Body of pancreas (tissue), 4 donors: ENCODE results near the gene TBX4. TPM values are rescaled to one million over a fixed set of nuclear protein-coding genes. Genes with fewer than 3 reads are reported as not detected.

Experiments
- ATAC-seq: fragments of 150-250 bp; one replicate; pipeline ENCODE4 v1.9.1; 2016
- DNase-seq, 4 donors: peaks; one replicate each; pipeline ENCODE4 v3.0.0-alpha.2; 2019
- H3K27ac ChIP-seq, 4 donors: fragments of 200-600 bp; sonication (generic); 1 replicate in 3 of 4; 2 replicates in 1 of 4; pipeline versions ENCODE4 v1.5.1 to v1.6.1; 2016 to 2019; ENCODE audit warnings: mild to moderate bottlenecking in 1 of 4, mixed read lengths in 1 of 4, moderate library complexity in 1 of 4
- H3K27me3 ChIP-seq, 2 donors: fragments of 200-600 bp; sonication (generic); one replicate each; pipeline ENCODE4 v1.6.0; 2016; ENCODE audit warnings: mild to moderate bottlenecking in 1 of 2
- H3K36me3 ChIP-seq, 2 donors: fragments of 200-600 bp; sonication (generic); replicated peaks in 1 of 2; 2 replicates each; pipeline ENCODE4 v1.5.1; 2016; ENCODE audit warnings: low read depth in 2 of 2; ENCODE audit not compliant: insufficient read depth in 1 of 2
- H3K4me1 ChIP-seq: fragments of 200-600 bp; sonication (generic); one replicate; pipeline ENCODE4 v1.6.0; 2016
- H3K4me3 ChIP-seq, 2 donors: fragments of 200-600 bp; sonication (generic); 1 replicate in 1 of 2; 2 replicates in 1 of 2; pipeline ENCODE4 v1.5.1; 2016 to 2019
- H3K9me3 ChIP-seq, 3 donors: fragments of 200-600 bp; sonication (generic); 1 replicate in 2 of 3; 2 replicates in 1 of 3; pipeline ENCODE4 v1.5.1; 2016
- POLR2A ChIP-seq, 3 donors: fragments of 450-650 bp; IDR thresholded peaks; one replicate each; pipeline ENCODE4 v1.6.1; 2016; ENCODE audit warnings: antibody characterized with exemption in 3 of 3, mild to moderate bottlenecking in 2 of 3
- WGBS, 2 donors: methylation state at CpG; one replicate each; pipeline ENCODE4 v1.1.5; 2017; 5-methylcytosine and 5-hydroxymethylcytosine counted together
- intact Hi-C: fragments of 100-400 bp; cut with DNase I; formaldehyde crosslinking; loops from one replicate; pipeline ENCODE4 v1.15.1; 2023
- total RNA-seq, 2 donors: library from RNA; depleted of rRNA; stranded (reverse); fragments of >200 nt; gene quantifications; one replicate each; pipeline ENCODE4 v1.1.0, GENCODE V29; 2016
- TF ChIP-seq, protein P1 (sequence below), 7 experiments: fragments of 450-650 bp in 4 of 7; fragments of 200-600 bp in 3 of 7; sonication (generic) in 3 of 7; IDR thresholded peaks; one replicate each; pipeline ENCODE4 v1.5.1; 2016 to 2019; ENCODE audit warnings: antibody characterized with exemption in 7 of 7

The TBX4 gene
- total RNA-seq, 2 donors from 2014 or later: not detected

DNA sequence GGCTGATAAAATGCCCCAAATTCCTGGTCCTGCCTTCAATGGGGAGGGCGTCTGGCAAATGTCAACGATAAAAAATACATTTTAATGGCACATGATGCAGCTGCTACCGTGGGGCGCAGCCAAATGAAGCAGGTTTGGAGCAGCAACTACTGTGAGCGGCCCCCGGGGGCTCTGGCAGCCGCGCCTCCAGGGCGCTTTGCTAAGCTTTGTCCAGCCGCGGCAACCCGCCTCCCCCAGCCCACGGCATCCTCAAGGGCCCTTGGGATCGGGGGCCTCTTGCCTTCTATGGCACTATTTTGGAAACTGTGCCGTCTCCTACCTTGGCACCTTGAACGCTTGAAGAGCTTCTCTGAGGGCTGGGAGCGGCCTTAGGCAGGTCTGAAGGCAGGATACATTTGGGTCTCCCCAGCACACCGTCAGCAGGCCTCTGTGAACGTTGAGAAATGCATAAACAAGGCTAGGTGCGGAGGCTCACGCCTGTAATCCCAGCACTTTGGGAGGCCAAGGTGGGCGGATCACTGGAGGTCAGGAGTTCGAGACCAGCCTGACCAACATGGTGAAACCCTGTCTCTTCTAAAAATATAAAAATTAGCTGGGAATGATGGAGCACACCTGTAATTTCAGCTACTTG is 25.1 kb downstream of the TBX4 start:
- H3K27me3 ChIP-seq: peaks cover 0 to 5% of the 10 kb centered on the region in 2 donors
- 54 to 71% methylated on average over 13 to 23 of the region's 23 CpGs for WGBS, 2 donors
- H3K4me1 ChIP-seq: no peaks in the 10 kb centered on the region
- ATAC-seq (no peak), DNase-seq (peak in 1 of 4 donors; percentile 5)
- no peaks in the 10 kb centered on the region for H3K36me3 ChIP-seq
- no peak overlapping the region for H3K4me3 ChIP-seq
- H3K27ac ChIP-seq: no peak overlapping the region
- no peak for TF ChIP-seq POLR2A (IDR thresholded peaks at IDR 0.05)
- TF ChIP-seq, protein P1, sequence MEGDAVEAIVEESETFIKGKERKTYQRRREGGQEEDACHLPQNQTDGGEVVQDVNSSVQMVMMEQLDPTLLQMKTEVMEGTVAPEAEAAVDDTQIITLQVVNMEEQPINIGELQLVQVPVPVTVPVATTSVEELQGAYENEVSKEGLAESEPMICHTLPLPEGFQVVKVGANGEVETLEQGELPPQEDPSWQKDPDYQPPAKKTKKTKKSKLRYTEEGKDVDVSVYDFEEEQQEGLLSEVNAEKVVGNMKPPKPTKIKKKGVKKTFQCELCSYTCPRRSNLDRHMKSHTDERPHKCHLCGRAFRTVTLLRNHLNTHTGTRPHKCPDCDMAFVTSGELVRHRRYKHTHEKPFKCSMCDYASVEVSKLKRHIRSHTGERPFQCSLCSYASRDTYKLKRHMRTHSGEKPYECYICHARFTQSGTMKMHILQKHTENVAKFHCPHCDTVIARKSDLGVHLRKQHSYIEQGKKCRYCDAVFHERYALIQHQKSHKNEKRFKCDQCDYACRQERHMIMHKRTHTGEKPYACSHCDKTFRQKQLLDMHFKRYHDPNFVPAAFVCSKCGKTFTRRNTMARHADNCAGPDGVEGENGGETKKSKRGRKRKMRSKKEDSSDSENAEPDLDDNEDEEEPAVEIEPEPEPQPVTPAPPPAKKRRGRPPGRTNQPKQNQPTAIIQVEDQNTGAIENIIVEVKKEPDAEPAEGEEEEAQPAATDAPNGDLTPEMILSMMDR (IDR thresholded peaks at IDR 0.05): no peak
- H3K9me3 ChIP-seq: no peaks in the 10 kb centered on the region
- intact Hi-C loops: no loop called here

- DNase-seq (peak in 1 of 4 donors; percentile 3), ATAC-seq (no peak)
- intact Hi-C loops: no loop called here
- Histone ChIP-seq H3K27ac (no peak overlapping the region), H3K4me3 (no peak overlapping the region), H3K4me1 (no peaks in the 10 kb centered on the region), H3K27me3 (peaks cover 0 to 5% of the 10 kb centered on the region in 2 donors), H3K36me3 (no peaks in the 10 kb centered on the region), H3K9me3 (no peaks in the 10 kb centered on the region)
- 87 to 88% methylated on average over 8 to 9 of the region's 9 CpGs for WGBS, 2 donors
- TF ChIP-seq POLR2A (IDR thresholded peaks at IDR 0.05): no peak
- TF ChIP-seq, protein P1 (IDR thresholded peaks at IDR 0.05): no peak
These were observed 26.0 kb downstream of the TBX4 start for GRCh38 chr17:61478026-61478789.

DNA sequence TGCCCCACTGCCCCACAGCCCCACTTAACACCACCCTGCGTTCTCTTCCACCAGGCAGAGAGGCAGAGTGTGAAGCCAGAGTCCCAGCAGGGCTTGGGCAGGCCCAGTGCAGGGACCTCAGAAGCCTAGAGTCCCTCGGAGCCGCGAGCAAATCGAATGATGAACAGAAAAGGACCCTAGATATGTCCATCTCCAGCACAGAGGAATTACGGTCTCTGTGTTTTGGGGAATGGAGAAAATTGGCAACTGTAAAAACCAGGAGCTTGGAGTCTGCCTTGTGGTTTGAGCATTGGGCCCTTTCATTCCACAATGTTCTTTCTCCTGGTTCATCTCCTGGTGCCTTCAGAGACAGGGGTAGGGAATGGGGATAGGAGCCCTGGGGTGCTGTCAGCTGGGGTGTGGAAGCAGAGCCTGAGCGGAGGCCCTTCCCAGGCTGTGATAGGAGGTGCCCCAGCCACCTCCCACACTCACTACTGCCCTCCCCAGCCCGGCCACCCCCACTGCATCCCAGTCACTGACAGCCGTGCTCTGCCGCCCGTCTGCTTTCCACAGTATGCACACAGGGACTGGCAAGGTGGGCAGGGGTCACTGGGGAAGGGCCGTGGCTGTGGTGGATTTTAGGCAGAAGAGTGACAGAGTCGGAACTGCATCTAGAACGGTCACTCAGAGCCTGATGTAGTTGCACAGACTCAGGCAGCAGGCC is 26.7 kb downstream of the TBX4 start:
- H3K9me3 ChIP-seq: no peaks in the 10 kb centered on the region
- H3K4me1 ChIP-seq: no peaks in the 10 kb centered on the region
- DNase-seq (peak in 1 of 4 donors; percentile 5), ATAC-seq (no peak)
- 76% methylated on average over 14 of the region's 14 CpGs for WGBS, 2 donors
- TF ChIP-seq POLR2A (IDR thresholded peaks at IDR 0.05): no peak
- TF ChIP-seq, protein P1 (IDR thresholded peaks at IDR 0.05): no peak
- H3K27me3 ChIP-seq: peaks cover 0 to 5% of the 10 kb centered on the region in 2 donors
- no peak overlapping the region for H3K4me3 ChIP-seq
- H3K36me3 ChIP-seq: no peaks in the 10 kb centered on the region
- intact Hi-C loops: no loop called here
- no peak overlapping the region for H3K27ac ChIP-seq

DNA sequence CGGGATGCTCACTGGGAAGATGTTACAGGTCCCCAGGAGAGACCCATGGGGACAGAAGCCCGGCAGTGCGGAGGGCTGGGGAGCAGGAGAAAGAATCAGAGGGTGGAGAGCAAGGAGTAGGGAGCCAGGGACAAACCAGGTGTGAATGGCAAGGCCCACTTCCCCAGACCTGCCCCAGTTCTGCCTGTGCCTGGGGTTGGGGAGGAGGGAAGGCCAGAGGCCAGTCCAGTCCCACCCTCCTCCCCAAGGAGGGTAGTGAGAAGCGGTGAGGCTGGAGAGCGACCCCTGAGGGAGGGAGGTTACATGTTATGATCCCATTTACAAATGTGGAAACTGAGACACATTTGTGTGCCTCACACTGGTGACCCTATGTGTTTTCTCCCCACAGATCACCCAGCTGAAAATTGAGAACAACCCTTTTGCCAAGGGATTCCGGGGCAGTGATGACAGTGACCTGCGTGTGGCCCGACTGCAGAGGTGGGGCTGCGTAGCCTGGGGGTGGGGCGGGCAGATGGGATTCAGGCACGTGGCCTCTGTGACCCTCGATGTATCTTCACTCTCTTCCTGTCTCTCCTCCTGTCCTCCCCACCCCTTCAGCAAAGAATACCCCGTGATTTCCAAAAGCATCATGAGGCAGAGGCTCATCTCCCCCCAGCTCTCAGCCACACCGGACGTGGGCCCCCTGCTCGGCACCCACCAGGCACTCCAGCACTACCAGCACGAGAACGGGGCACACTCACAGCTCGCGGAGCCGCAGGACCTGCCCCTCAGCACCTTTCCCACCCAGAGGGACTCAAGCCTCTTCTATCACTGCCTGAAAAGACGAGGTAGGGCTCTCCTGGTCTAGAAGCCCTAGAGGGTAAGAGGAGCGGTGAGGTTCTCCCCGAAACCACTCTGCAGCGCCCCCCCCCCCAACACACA is 27.5 kb downstream of the TBX4 start:
- no peak for TF ChIP-seq POLR2A (IDR thresholded peaks at IDR 0.05)
- 80 to 81% methylated on average over 25 of the region's 25 CpGs for WGBS, 2 donors
- Histone ChIP-seq H3K27me3 (peaks cover 0 to 5% of the 10 kb centered on the region in 2 donors), H3K27ac (no peak overlapping the region), H3K4me3 (no peak overlapping the region), H3K9me3 (no peaks in the 10 kb centered on the region), H3K36me3 (no peaks in the 10 kb centered on the region), H3K4me1 (no peaks in the 10 kb centered on the region)
- intact Hi-C loops: no loop called here
- ATAC-seq: no peak
- no peak for DNase-seq
